Hepatocyte (in vitro differentiated cells): ENCODE measurements around the gene PRPF39.

ENCODE experiments used
- EZH2 ChIP-seq: fragments of 200-600 bp; sonication (generic); IDR thresholded peaks from 2 replicates; pipeline ENCODE4 v1.6.1; 2016; ENCODE audit warnings: antibody characterized with exemption, mild to moderate bottlenecking, borderline replicate concordance
- EZH2phosphoT487 ChIP-seq: fragments of 200-600 bp; sonication (generic); IDR thresholded peaks from one replicate; pipeline ENCODE4 v1.6.1; 2018; ENCODE audit warnings: antibody characterized with exemption, mild to moderate bottlenecking, low read depth, moderate library complexity; ENCODE audit not compliant: unreplicated experiment, severe bottlenecking
- TF ChIP-seq, protein P1 (sequence below): fragments of 200-600 bp; sonication (generic); IDR thresholded peaks from 2 replicates; pipeline ENCODE4 v1.5.1; 2016; ENCODE audit warnings: antibody characterized with exemption, mild to moderate bottlenecking; ENCODE audit not compliant: poor library complexity

DNA sequence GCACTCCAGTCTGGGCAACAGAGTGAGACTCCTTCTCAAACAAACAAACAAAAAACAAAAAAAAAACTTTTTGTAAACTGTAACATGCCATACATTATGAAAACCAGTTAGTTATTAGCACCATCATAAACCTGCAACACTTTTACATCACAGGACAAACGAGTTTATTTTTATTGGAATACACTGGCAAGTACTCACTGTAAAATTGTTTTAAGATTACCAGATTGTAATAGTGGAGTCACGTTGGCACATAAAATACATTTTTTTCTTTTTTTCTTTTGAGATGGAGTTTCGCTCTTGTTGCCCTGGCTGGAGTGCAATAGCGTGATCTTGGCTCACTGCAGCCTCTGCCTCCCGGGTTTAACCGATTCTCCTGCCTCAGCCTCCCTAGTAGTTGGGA is 34.7 kb downstream of the PRPF39 start:
- TF ChIP-seq, protein P1, sequence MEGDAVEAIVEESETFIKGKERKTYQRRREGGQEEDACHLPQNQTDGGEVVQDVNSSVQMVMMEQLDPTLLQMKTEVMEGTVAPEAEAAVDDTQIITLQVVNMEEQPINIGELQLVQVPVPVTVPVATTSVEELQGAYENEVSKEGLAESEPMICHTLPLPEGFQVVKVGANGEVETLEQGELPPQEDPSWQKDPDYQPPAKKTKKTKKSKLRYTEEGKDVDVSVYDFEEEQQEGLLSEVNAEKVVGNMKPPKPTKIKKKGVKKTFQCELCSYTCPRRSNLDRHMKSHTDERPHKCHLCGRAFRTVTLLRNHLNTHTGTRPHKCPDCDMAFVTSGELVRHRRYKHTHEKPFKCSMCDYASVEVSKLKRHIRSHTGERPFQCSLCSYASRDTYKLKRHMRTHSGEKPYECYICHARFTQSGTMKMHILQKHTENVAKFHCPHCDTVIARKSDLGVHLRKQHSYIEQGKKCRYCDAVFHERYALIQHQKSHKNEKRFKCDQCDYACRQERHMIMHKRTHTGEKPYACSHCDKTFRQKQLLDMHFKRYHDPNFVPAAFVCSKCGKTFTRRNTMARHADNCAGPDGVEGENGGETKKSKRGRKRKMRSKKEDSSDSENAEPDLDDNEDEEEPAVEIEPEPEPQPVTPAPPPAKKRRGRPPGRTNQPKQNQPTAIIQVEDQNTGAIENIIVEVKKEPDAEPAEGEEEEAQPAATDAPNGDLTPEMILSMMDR: no peak
- TF ChIP-seq EZH2phosphoT487: no peak
- no peak for TF ChIP-seq EZH2
